GM19099 (cell line): ENCODE data around the gene MYH14.

ENCODE experiments used
- POLR2A ChIP-seq: IDR thresholded peaks from 3 replicates; pipeline ENCODE4 v1.6.1; 2011; ENCODE audit warnings: low read depth; ENCODE audit not compliant: insufficient read length; ENCODE audit errors: extremely low read depth

MYH14 gene

DNA sequence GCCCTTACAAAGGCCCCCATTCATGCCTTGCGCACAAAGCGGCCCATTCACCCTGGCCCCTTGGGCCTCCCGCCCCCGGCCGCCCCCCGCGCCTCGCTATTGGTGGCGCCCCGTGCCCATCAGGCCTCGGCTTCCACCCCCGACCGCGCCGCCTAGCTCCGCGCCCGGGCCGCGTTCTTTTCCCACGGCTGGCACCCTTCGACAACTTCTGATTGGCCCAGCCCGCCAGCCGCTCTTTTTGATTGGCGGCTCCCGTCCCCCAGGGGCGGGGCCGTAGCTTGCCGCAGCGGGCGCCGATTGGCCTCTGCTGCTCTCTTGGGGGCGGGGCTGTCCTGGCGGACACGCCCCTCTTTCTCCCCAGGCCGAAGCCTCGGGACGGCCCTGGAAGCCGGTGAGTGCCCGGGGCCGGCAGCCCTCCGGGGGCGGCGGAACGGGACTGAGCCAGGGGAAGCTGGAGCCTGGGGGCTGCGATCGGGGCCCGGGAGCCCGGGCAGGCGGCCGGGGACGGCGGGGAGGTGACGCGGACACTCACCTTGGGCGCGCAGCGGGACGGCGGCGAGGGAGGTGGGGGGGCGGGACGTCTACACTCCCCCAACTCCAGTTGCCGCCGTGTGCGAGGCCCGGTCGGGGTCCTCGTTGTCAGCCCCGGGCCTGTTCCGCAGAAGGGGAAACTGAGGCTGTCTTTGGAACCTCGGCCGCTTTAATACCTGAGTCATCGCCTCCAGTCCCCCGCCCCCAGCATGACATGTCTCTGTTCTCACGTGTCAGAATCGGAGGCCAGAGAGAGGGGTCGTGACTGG lies at the start of gene MYH14:
MYH14 (plus strand) TSS at position 342 of the 800 bp plus-strand sequence. CDS start 6,744 bp downstream, outside the sequence.
- no peak for TF ChIP-seq POLR2A

GRCh38 chr19:50154529-50154928 lies 48.9 kb upstream of the MYH14 start:
- TF ChIP-seq POLR2A = no peak

GRCh38 chr19:50155520-50156109 lies 47.8 kb upstream of the MYH14 start:
- TF ChIP-seq POLR2A = no peak

DNA sequence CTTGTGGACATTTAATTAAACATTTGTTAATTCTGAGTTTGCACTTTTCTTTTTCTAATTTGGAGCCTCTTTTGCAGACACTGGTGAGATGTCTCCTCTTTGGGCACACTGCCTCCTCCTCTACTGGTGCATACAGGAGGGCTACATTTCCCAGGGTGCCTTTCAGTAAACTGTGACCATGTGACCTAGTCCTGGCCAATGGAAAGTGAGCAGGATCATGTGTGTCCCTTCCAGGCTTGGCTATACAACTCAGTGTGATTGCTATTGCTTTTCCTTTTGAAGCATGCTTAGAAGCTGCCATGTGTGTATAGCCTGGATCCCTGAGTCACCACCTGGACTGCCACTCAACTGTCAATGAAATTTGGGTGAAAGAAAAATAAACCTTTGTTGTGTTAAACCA lies 44.8 kb upstream of the MYH14 start:
- TF ChIP-seq POLR2A = no peak

- TF ChIP-seq POLR2A = no peak
These were observed 44.3 kb upstream of the MYH14 start for GRCh38 chr19:50159078-50159477.

GRCh38 chr19:50162988-50163387 lies 40.4 kb upstream of the MYH14 start, which contains the start of gene IZUMO2:
Gene IZUMO2, minus strand, starts transcription at chr19:50163281. Its CDS starts 87 bp downstream, at chr19:50163194.
- no peak for TF ChIP-seq POLR2A

GRCh38 chr19:50167314-50167721 lies 36.1 kb upstream of the MYH14 start:
- no peak for TF ChIP-seq POLR2A

DNA sequence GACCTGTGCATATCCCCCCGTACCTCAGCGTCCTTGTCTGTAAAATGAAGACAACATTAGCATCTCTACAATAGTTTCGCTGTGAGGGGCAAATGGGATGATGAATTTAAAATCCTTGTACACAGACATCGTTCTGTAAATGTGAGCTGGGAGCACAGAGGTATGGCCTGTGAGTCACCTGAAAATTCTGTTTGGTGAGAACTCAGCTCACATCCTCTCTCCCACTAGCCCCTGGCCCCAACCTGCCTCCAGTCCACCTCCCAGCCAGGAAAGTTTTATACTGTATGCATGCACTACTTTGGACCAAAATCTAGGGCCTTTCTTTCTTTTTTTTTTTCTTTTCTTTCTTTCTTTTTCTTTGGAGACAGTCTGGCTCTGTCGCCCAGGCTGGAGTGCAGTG lies 31.7 kb upstream of the MYH14 start:
- TF ChIP-seq POLR2A = no peak

DNA sequence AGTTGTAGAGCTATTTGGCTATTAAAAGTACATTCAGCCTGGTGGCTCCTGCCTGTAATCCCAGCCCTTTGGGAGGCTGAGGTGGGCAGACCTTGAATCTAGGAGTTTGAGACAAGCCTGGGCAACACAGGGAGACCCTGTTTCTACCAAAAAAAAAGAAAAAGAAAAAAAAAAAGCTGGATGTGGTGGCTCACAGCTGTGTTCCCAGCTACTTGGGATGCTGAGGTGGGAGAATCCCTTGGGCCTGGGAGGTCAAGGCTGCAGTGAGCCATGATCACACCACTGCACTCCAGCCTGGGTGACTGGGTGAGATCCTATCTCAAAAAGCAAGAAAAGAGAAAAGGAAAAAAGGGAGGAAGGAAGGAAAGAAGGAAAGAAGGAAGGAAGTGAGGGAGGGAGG lies 30.7 kb upstream of the MYH14 start:
- no peak for TF ChIP-seq POLR2A

- no peak for TF ChIP-seq POLR2A
These were observed 30.3 kb upstream of the MYH14 start for GRCh38 chr19:50173127-50173526.

- TF ChIP-seq POLR2A = no peak
These were observed 29.2 kb upstream of the MYH14 start for GRCh38 chr19:50174100-50174793.

- TF ChIP-seq POLR2A = no peak
These were observed 27.5 kb upstream of the MYH14 start for GRCh38 chr19:50175924-50176323.

- no peak for TF ChIP-seq POLR2A
These were observed 26.6 kb upstream of the MYH14 start for GRCh38 chr19:50176775-50177174.

- no peak for TF ChIP-seq POLR2A
These were observed 25.1 kb upstream of the MYH14 start for GRCh38 chr19:50178320-50178719.

DNA sequence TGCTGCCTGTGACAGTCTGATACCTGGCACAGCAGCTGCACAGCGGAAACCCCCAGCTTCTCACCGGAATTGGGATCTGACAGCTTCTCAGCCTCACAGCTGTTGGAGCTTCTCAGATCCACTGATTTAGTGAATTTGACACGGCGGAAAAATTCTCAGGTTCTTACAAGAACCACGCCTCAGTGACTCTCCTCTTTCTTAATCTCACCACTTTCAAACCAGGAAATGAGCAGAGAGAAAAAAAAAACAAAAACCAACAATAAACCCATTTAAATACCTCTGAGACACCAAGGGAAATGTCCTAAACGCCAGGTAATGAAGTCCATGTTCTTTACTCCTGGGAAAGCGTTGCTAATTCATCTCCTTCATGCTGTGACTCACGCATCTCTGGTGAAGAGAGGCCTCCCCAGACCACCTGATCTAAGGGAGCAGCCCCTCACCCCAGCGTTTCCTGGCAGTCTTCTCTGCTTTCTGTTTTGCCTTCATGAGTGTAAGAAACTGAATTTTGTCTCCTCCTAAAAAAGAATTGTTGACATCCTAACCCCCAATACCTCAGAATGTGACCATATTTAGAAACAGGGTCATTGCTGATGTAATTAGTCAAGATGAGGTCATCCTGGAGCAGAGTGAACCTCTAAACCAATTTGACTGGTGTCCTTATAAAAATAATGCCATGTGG lies 24.4 kb upstream of the MYH14 start:
- TF ChIP-seq POLR2A = no peak
